Stimulated activated CD4-positive, alpha-beta T cell treated with anti-CD3 and anti-CD28 coated beads, Interleukin-15, amount 100 ng/mL, for 48 hours (primary cell): Measurements from ENCODE around the gene SELENOP.
"Not testable (repeated sequence)": the region's sequence is repeated elsewhere in the genome, so short reads cannot be mapped to it uniquely, and the experiment has no call there.

Experiments used
- DNase-seq, 2 donors: peaks; one replicate each; pipeline ENCODE4 v3.0.0-alpha.2; 2020; ENCODE audit warnings: low read depth in 2 of 2

SELENOP gene

DNA sequence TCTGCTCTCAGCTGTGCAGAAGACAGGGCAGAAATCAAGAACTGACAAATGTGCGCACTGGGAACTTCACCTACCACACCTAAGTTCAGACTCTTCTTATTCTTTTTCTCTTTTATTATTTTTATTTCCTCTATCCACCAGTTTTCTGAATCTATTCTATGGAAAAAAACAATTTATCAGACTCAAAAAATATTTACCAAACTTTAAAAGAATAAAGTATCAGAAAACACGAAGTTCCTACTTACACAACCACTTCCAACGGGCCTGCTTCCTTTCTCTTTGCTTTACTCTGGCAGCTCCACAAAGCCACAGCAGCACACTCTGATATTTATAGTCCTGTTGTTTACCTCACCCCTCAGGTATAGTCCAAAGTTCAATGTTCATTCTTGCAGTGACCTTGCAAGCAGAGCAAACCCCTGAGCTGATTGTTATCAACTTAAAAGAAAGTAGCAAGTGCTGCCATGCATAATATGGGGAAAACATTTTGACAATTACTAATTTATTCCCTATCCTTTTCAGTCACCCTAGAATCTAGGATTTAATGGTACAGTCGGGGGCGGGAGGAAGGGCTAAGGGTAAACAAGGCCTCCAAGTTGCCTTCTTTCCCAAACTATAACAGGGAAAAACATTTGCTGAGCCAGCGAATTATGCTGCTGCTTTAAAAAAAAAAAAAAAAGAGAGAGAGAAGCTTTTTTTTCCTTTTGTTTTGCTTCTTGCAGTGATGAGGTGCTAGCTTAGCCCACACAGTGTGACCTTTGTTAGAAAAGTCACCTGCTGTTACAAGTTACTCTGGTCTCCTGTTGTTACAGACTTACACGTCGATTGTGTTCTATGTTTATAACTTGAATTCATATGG, at the start of gene SELENOP:
Gene SELENOP, minus strand, starts transcription at position 302 of the 856 bp plus-strand sequence. CDS start 3,539 bp downstream, outside the sequence.
- DNase-seq = no peak

GRCh38 chr5:42858687-42859086, 47.0 kb upstream of the SELENOP start:
- DNase-seq = no peak

- no peak for DNase-seq
Observed at GRCh38 chr5:42858031-42858643, 46.4 kb upstream of the SELENOP start.

DNA sequence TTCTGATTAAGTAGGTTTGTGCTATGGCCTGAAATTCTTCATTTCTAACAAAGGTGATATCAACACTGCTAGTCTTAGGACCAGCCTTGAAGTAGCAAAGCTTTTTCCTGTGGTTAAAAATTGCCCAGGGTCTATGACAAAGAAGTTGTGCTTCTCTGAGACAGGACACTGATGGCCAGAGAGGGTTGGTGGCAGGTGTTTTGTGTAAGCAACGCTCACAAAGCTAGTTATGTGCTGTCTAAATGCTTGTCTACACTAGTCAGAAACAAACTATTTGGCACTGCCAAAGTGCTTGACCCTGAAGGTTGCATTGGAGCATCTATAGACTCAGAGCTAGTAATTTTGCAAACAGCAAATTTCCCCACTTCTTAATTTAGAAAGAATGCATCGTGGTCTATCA, 44.1 kb upstream of the SELENOP start:
- no peak for DNase-seq

- no peak for DNase-seq
Observed at GRCh38 chr5:42855386-42855785, 43.7 kb upstream of the SELENOP start.

DNA sequence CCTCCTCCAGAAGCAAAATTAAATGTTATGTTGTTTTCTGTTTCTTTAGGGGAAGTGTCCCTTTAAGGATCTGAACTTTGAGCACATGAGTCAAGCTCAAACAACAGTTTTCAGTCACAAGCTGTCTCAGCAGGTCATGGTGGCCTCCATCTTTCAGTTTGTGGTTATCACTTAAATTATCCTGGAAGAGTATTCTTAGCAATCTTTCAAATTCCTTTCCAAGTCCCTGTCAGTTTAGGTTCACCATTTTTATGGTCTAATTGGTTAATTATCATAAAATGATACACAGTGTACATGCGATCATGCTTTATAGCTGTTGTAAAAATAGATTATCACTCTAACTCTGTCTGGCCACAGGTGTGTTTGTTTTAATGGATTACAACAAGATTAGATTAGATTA, 43.1 kb upstream of the SELENOP start:
- no peak for DNase-seq

GRCh38 chr5:42852826-42853225, 41.1 kb upstream of the SELENOP start:
- DNase-seq = no peak

- no peak for DNase-seq
Observed at GRCh38 chr5:42851481-42851880, 39.8 kb upstream of the SELENOP start.

GRCh38 chr5:42848545-42848944, 36.9 kb upstream of the SELENOP start:
- DNase-seq = no peak

DNA sequence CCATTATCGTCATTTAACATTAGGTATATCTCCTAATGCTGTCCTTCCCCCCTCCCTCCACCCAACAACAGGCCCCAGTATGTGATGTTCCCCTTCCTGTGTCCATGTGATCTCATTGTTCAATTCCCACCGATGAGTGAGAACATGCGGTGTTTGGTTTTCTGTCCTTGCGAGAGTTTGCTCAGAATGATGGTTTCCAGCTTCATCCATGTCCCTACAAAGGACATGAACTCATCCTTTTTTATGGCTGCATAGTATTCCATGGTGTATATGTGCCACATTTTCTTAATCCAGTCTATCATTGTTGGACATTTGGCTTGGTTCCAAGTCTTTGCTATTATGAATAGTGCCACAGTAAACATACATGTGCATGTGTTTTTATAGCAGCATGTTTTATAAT, 32.7 kb upstream of the SELENOP start:
- not testable (repeated sequence) for DNase-seq

- DNase-seq = no peak
Observed at GRCh38 chr5:42843675-42844292, 32.1 kb upstream of the SELENOP start.

GRCh38 chr5:42842921-42843641, 31.4 kb upstream of the SELENOP start:
- no peak for DNase-seq

GRCh38 chr5:42840842-42841567, 29.3 kb upstream of the SELENOP start:
- no peak for DNase-seq

- DNase-seq = no peak
Observed at GRCh38 chr5:42840269-42840668, 28.6 kb upstream of the SELENOP start.

DNA sequence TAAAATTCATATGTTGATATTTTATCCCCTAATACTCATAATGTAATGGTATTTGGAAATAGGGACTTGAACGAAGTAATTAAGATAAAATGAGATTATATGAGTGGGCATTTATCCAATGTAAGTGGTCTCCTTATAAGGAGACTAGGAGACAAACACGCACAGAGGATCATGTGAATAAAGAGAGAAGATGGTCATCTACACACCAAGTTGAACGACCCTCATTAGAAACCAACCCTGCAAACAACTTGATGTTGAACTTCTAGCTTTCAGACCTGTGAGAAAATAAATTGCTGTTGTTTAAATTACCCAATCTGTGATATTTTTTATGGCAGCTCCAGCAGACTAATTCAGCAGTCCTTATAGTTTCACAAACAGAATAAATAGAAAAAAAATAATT, 27.5 kb upstream of the SELENOP start:
- DNase-seq = no peak

DNA sequence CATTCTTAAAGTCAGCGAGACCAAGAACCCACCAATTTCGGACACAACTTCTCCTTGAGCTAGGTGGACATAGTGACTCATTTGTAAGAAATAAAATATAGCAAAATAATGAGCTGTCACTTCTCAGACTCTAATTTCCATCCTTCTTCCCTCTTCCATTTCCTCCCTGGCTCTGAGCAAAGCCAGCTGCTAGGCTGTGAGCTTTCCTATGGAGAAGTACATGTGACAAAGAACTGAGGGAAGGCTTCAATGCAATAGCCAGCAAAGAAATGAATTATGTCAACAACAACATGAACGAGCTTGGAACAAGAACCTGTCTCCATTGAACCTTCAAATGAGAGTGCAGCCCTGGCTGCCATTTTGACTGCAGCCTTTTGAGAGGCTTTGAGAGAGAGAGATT, 25.9 kb upstream of the SELENOP start:
- DNase-seq = no peak

- no peak for DNase-seq
Observed at GRCh38 chr5:42836070-42836769, 24.5 kb upstream of the SELENOP start.

DNA sequence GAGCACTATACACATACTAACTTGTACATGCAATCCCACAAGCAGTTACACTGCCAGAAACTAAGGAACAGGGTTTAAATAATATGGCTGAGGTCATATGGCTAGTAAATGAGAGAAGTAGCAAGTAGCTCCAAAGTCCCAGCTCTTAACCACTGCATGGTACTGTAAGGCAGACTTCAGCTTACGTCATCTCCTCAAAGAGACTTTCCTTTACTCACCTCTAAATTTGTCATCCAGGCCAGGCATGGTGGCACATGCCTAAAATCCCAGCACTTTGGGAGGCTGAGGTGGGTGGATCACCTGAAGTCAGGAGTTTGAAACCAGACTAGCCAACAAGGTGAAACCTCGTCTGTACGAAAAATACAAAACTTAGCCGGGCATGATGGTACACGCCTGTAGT, 20.4 kb upstream of the SELENOP start:
- DNase-seq = no peak

GRCh38 chr5:42830924-42831323, 19.2 kb upstream of the SELENOP start:
- DNase-seq = no peak

GRCh38 chr5:42828671-42829070, 17.0 kb upstream of the SELENOP start:
- no peak for DNase-seq
